ENCODE measurements around the gene TRPM3.

TRPM3 gene

GRCh38 chr9:71121275-71122021 is at the start of gene TRPM3:
Gene TRPM3, minus strand, starts transcription at chr9:71121621. Its CDS starts 267 bp downstream, at chr9:71121354.
- no peaks in the 10 kb centered on the region for H3K9me3 ChIP-seq (ENCODE audit: control insufficient read depth in 1 of 2, low read length in 2 of 2)
- H3K36me3 ChIP-seq (ENCODE audit: control insufficient read depth in 1 of 2, insufficient read depth in 2 of 2, low read length in 2 of 2) = no peaks in the 10 kb centered on the region
- no peak within 1 kb of the TSS for H3K27ac ChIP-seq (ENCODE audit: low read length)
- H3K27me3 ChIP-seq (ENCODE audit: low read depth, low read length) = no peaks in the 10 kb centered on the region
- no peaks in the 10 kb centered on the region for H3K4me1 ChIP-seq (ENCODE audit: control insufficient read depth in 1 of 2, insufficient read depth in 2 of 2, low read length in 2 of 2)
- no peak within 1 kb of the TSS for H3K4me3 ChIP-seq (ENCODE audit: low read depth in 1 of 2, low read length in 2 of 2)

DNA sequence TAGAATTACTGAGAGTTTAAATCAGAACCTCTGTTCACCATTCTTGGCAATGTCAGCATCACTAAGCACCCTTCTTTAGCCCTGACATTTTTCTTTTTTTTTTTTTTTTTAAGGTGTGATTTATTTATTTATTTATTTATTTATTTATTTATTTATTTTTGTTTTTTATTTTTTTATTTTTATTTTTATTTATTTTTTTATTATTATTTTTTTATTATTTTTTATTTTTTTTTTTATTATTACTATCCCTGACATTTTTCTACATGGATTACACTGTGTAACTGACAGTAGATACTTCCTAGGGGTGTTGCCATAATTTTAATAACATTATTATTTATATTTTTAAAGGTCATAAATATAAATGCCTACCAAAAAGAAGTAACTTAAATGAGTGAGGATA is 47.0 kb upstream of the TRPM3 start:
- H3K9me3 ChIP-seq (ENCODE audit: control insufficient read depth in 1 of 2, low read length in 2 of 2) = no peaks in the 10 kb centered on the region
- H3K36me3 ChIP-seq (ENCODE audit: control insufficient read depth in 1 of 2, insufficient read depth in 2 of 2, low read length in 2 of 2) = no peaks in the 10 kb centered on the region
- no peaks in the 10 kb centered on the region for H3K4me1 ChIP-seq (ENCODE audit: control insufficient read depth in 1 of 2, insufficient read depth in 2 of 2, low read length in 2 of 2)

GRCh38 chr9:71162126-71162525 is 40.7 kb upstream of the TRPM3 start:
- Histone ChIP-seq H3K9me3 (ENCODE audit: control insufficient read depth in 1 of 2, low read length in 2 of 2) (no peaks in the 10 kb centered on the region), H3K36me3 (ENCODE audit: control insufficient read depth in 1 of 2, insufficient read depth in 2 of 2, low read length in 2 of 2) (no peaks in the 10 kb centered on the region), H3K27ac (ENCODE audit: low read length) (no peak overlapping the region), H3K4me3 (ENCODE audit: low read depth in 1 of 2, low read length in 2 of 2) (no peak overlapping the region), H3K4me1 (ENCODE audit: control insufficient read depth in 1 of 2, insufficient read depth in 2 of 2, low read length in 2 of 2) (no peaks in the 10 kb centered on the region), H3K27me3 (ENCODE audit: low read depth, low read length) (no peaks in the 10 kb centered on the region)

More for the DNA sequence above, 47.0 kb upstream of the TRPM3 start:
- H3K27ac ChIP-seq (ENCODE audit: low read length) = no peak overlapping the region
- no peaks in the 10 kb centered on the region for H3K27me3 ChIP-seq (ENCODE audit: low read depth, low read length)
- H3K4me3 ChIP-seq (ENCODE audit: low read depth in 1 of 2, low read length in 2 of 2) = no peak overlapping the region

- no peak overlapping the region for H3K27ac ChIP-seq (ENCODE audit: low read length)
- no peaks in the 10 kb centered on the region for H3K27me3 ChIP-seq (ENCODE audit: low read depth, low read length)
- no peaks in the 10 kb centered on the region for H3K4me1 ChIP-seq (ENCODE audit: control insufficient read depth in 1 of 2, insufficient read depth in 2 of 2, low read length in 2 of 2)
- H3K9me3 ChIP-seq (ENCODE audit: control insufficient read depth in 1 of 2, low read length in 2 of 2) = no peaks in the 10 kb centered on the region
- no peaks in the 10 kb centered on the region for H3K36me3 ChIP-seq (ENCODE audit: control insufficient read depth in 1 of 2, insufficient read depth in 2 of 2, low read length in 2 of 2)
- no peak overlapping the region for H3K4me3 ChIP-seq (ENCODE audit: low read depth in 1 of 2, low read length in 2 of 2)
Measured at GRCh38 chr9:71157731-71158130, 36.3 kb upstream of the TRPM3 start.

DNA sequence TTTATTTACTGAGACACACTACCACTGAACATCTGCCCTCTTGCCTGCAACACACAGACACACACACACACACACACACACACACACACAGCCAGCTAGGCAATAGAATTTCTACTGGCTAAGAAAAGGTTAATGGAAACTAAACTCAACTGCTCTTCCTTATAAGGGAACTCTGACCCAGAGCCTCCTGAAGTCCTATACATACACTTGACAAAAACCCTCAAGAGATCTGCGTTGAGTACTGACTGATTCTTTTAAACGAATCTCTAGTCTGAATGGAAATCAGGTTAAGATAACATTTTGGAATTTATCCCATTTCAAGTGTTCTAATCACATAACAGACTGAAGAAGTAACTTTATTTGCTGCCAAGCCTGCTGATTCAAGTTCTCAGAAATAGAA is 25.9 kb upstream of the TRPM3 start:
- H3K9me3 ChIP-seq (ENCODE audit: control insufficient read depth in 1 of 2, low read length in 2 of 2) = no peaks in the 10 kb centered on the region
- H3K4me3 ChIP-seq (ENCODE audit: low read depth in 1 of 2, low read length in 2 of 2) = no peak overlapping the region
- H3K4me1 ChIP-seq (ENCODE audit: control insufficient read depth in 1 of 2, insufficient read depth in 2 of 2, low read length in 2 of 2) = no peaks in the 10 kb centered on the region
- no peaks in the 10 kb centered on the region for H3K27me3 ChIP-seq (ENCODE audit: low read depth, low read length)
- no peak overlapping the region for H3K27ac ChIP-seq (ENCODE audit: low read length)
- H3K36me3 ChIP-seq (ENCODE audit: control insufficient read depth in 1 of 2, insufficient read depth in 2 of 2, low read length in 2 of 2) = no peaks in the 10 kb centered on the region

- Histone ChIP-seq H3K4me3 (ENCODE audit: low read depth in 1 of 2, low read length in 2 of 2) (no peak overlapping the region), H3K4me1 (ENCODE audit: control insufficient read depth in 1 of 2, insufficient read depth in 2 of 2, low read length in 2 of 2) (no peaks in the 10 kb centered on the region), H3K27me3 (ENCODE audit: low read depth, low read length) (no peaks in the 10 kb centered on the region), H3K36me3 (ENCODE audit: control insufficient read depth in 1 of 2, insufficient read depth in 2 of 2, low read length in 2 of 2) (no peaks in the 10 kb centered on the region), H3K9me3 (ENCODE audit: control insufficient read depth in 1 of 2, low read length in 2 of 2) (no peaks in the 10 kb centered on the region), H3K27ac (ENCODE audit: low read length) (no peak overlapping the region)
Measured at GRCh38 chr9:71146511-71146910, 25.1 kb upstream of the TRPM3 start.

- no peaks in the 10 kb centered on the region for H3K27me3 ChIP-seq (ENCODE audit: low read depth, low read length)
- H3K9me3 ChIP-seq (ENCODE audit: control insufficient read depth in 1 of 2, low read length in 2 of 2) = no peaks in the 10 kb centered on the region
- no peaks in the 10 kb centered on the region for H3K36me3 ChIP-seq (ENCODE audit: control insufficient read depth in 1 of 2, insufficient read depth in 2 of 2, low read length in 2 of 2)
- H3K27ac ChIP-seq (ENCODE audit: low read length) = no peak overlapping the region
- no peak overlapping the region for H3K4me3 ChIP-seq (ENCODE audit: low read depth in 1 of 2, low read length in 2 of 2)
- H3K4me1 ChIP-seq (ENCODE audit: control insufficient read depth in 1 of 2, insufficient read depth in 2 of 2, low read length in 2 of 2) = no peaks in the 10 kb centered on the region
Measured at GRCh38 chr9:71145179-71145578, 23.8 kb upstream of the TRPM3 start.

DNA sequence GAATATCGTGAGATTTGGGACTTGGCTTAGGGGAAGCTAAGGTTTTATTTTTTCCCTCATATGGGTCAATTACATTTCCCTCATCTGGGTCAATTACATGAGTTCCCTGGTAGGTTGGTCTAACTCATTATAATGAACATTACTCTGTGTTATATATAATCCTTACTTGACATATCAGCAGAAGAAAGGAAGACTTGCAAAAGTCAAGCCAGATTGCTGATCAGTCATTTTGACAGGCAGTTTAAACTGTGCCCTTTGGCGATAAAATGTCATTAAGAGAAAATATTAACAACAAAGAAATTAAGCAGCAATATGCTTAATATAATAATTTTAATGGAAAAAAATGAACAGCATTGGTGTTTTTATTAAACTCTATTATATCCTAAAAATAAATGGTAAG is 23.1 kb upstream of the TRPM3 start:
- Histone ChIP-seq H3K36me3 (ENCODE audit: control insufficient read depth in 1 of 2, insufficient read depth in 2 of 2, low read length in 2 of 2) (no peaks in the 10 kb centered on the region), H3K27me3 (ENCODE audit: low read depth, low read length) (no peaks in the 10 kb centered on the region), H3K9me3 (ENCODE audit: control insufficient read depth in 1 of 2, low read length in 2 of 2) (no peaks in the 10 kb centered on the region), H3K4me1 (ENCODE audit: control insufficient read depth in 1 of 2, insufficient read depth in 2 of 2, low read length in 2 of 2) (no peaks in the 10 kb centered on the region), H3K27ac (ENCODE audit: low read length) (no peak overlapping the region), H3K4me3 (ENCODE audit: low read depth in 1 of 2, low read length in 2 of 2) (no peak overlapping the region)

DNA sequence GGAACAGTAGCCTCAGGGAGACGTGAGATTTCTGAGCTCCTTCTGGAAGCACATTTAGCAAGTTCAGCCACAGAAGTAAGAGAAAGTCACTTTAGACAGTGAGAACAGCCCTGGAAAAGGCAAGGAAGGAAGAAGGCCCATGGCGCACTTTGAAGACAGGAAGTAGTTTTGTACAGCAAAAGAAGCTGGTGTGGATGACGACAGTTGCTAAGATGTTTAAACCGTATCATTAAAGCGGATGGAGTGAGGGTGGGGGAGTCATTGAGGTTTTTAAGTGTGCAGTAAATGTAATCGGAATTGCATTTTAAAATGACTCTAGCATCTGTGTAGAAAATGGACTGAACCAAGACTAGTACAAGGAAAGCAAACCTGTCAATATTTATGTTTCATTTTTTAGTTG is 15.3 kb upstream of the TRPM3 start:
- no peaks in the 10 kb centered on the region for H3K27me3 ChIP-seq (ENCODE audit: low read depth, low read length)
- no peaks in the 10 kb centered on the region for H3K36me3 ChIP-seq (ENCODE audit: control insufficient read depth in 1 of 2, insufficient read depth in 2 of 2, low read length in 2 of 2)
- no peak overlapping the region for H3K4me3 ChIP-seq (ENCODE audit: low read depth in 1 of 2, low read length in 2 of 2)
- no peaks in the 10 kb centered on the region for H3K4me1 ChIP-seq (ENCODE audit: control insufficient read depth in 1 of 2, insufficient read depth in 2 of 2, low read length in 2 of 2)
- H3K27ac ChIP-seq (ENCODE audit: low read length) = no peak overlapping the region
- no peaks in the 10 kb centered on the region for H3K9me3 ChIP-seq (ENCODE audit: control insufficient read depth in 1 of 2, low read length in 2 of 2)

GRCh38 chr9:71131145-71131544 is 9.7 kb upstream of the TRPM3 start:
- Histone ChIP-seq H3K9me3 (ENCODE audit: control insufficient read depth in 1 of 2, low read length in 2 of 2) (no peaks in the 10 kb centered on the region), H3K27ac (ENCODE audit: low read length) (no peak overlapping the region), H3K27me3 (ENCODE audit: low read depth, low read length) (no peaks in the 10 kb centered on the region), H3K4me3 (ENCODE audit: low read depth in 1 of 2, low read length in 2 of 2) (no peak overlapping the region), H3K4me1 (ENCODE audit: control insufficient read depth in 1 of 2, insufficient read depth in 2 of 2, low read length in 2 of 2) (no peaks in the 10 kb centered on the region), H3K36me3 (ENCODE audit: control insufficient read depth in 1 of 2, insufficient read depth in 2 of 2, low read length in 2 of 2) (no peaks in the 10 kb centered on the region)

GRCh38 chr9:71130521-71130920 is 9.1 kb upstream of the TRPM3 start:
- Histone ChIP-seq H3K4me3 (ENCODE audit: low read depth in 1 of 2, low read length in 2 of 2) (no peak overlapping the region), H3K27ac (ENCODE audit: low read length) (no peak overlapping the region), H3K27me3 (ENCODE audit: low read depth, low read length) (no peaks in the 10 kb centered on the region)

GRCh38 chr9:71128796-71129195 is 7.4 kb upstream of the TRPM3 start:
- H3K4me3 ChIP-seq (ENCODE audit: low read depth in 1 of 2, low read length in 2 of 2) = no peak overlapping the region
- H3K27ac ChIP-seq (ENCODE audit: low read length) = no peak overlapping the region
- H3K9me3 ChIP-seq (ENCODE audit: control insufficient read depth in 1 of 2, low read length in 2 of 2) = no peaks in the 10 kb centered on the region
- no peaks in the 10 kb centered on the region for H3K4me1 ChIP-seq (ENCODE audit: control insufficient read depth in 1 of 2, insufficient read depth in 2 of 2, low read length in 2 of 2)
- H3K36me3 ChIP-seq (ENCODE audit: control insufficient read depth in 1 of 2, insufficient read depth in 2 of 2, low read length in 2 of 2) = no peaks in the 10 kb centered on the region
- no peaks in the 10 kb centered on the region for H3K27me3 ChIP-seq (ENCODE audit: low read depth, low read length)

More at GRCh38 chr9:71130521-71130920, 9.1 kb upstream of the TRPM3 start:
- Histone ChIP-seq H3K36me3 (ENCODE audit: control insufficient read depth in 1 of 2, insufficient read depth in 2 of 2, low read length in 2 of 2) (no peaks in the 10 kb centered on the region), H3K4me1 (ENCODE audit: control insufficient read depth in 1 of 2, insufficient read depth in 2 of 2, low read length in 2 of 2) (no peaks in the 10 kb centered on the region), H3K9me3 (ENCODE audit: control insufficient read depth in 1 of 2, low read length in 2 of 2) (no peaks in the 10 kb centered on the region)

All from muscle layer of duodenum (tissue), 2 donors.